Thoracic aorta (tissue), 2 donors: ENCODE measurements around the gene PCDH8. TPM values are rescaled to one million over a fixed set of nuclear protein-coding genes. Genes with fewer than 3 reads are reported as not detected.

Source experiments
- ATAC-seq: fragments of 150-250 bp; one replicate; pipeline ENCODE4 v1.8.0; 2017; ENCODE audit warnings: low read depth; ENCODE audit not compliant: insufficient number of reproducible peaks, low FRiP score
- DNase-seq: peaks from one replicate; pipeline ENCODE4 v3.0.0-alpha.2; 2020; ENCODE audit warnings: low spot score
- H3K27ac ChIP-seq, 2 donors: fragments of 200-600 bp; sonication (generic); 1 replicate in 1 of 2; 2 replicates in 1 of 2; pipeline ENCODE4 v1.5.1; 2016; ENCODE audit warnings: mild to moderate bottlenecking in 2 of 2, moderate library complexity in 2 of 2
- H3K27me3 ChIP-seq: fragments of 200-600 bp; sonication (generic); replicated peaks from 2 replicates; pipeline ENCODE4 v1.6.0; 2016; ENCODE audit warnings: mild to moderate bottlenecking; ENCODE audit not compliant: insufficient read depth
- H3K36me3 ChIP-seq: fragments of 200-600 bp; sonication (generic); one replicate; pipeline ENCODE4 v1.5.1; 2016
- H3K4me1 ChIP-seq, 2 donors: fragments of 200-600 bp; sonication (generic); 1 replicate in 1 of 2; 2 replicates in 1 of 2; pipeline versions ENCODE4 v1.5.1 to v1.6.0; 2016; ENCODE audit warnings: low read depth in 2 of 2, mild to moderate bottlenecking in 1 of 2; ENCODE audit not compliant: control insufficient read depth in 1 of 2
- H3K4me3 ChIP-seq: fragments of 200-600 bp; sonication (generic); 2 replicates; pipeline ENCODE4 v1.5.1; 2016; ENCODE audit warnings: mild to moderate bottlenecking
- H3K9me3 ChIP-seq: fragments of 200-600 bp; sonication (generic); 2 replicates; pipeline ENCODE4 v1.5.1; 2016
- CTCF ChIP-seq: fragments of 200-600 bp; sonication (generic); IDR thresholded peaks from one replicate; pipeline ENCODE4 v1.5.1; 2019; ENCODE audit warnings: antibody characterized with exemption
- total RNA-seq, 2 donors: library from RNA; depleted of rRNA; stranded (reverse); fragments of >200 nt; gene quantifications; one replicate each; pipeline versions ENCODE4 v1.1.0 to v1.2.3, GENCODE V29; 2016

PCDH8 gene
- total RNA-seq, 2 donors from 2014 or later, result not detected

GRCh38 chr13:52850396-52851136, 2.1 kb upstream of the PCDH8 start:
- H3K27ac ChIP-seq, result peak overlapping the region; percentile 27 to 74
- ATAC-seq (no peak), DNase-seq (peak; percentile 13)
- H3K36me3 ChIP-seq, result no peaks in the 10 kb centered on the region
- peak overlapping the region; percentile 70 for H3K4me3 ChIP-seq
- peaks cover 13 to 23% of the 10 kb centered on the region in 2 donors for H3K4me1 ChIP-seq
- peaks cover 22% of the 10 kb centered on the region for H3K27me3 ChIP-seq
- H3K9me3 ChIP-seq, result no peaks in the 10 kb centered on the region
- TF ChIP-seq CTCF, result no peak

GRCh38 chr13:52850072-52850395, 1.6 kb upstream of the PCDH8 start:
- ATAC-seq (no peak), DNase-seq (no peak)
- no peaks in the 10 kb centered on the region for H3K36me3 ChIP-seq
- H3K4me3 ChIP-seq, result no peak overlapping the region
- no peak for TF ChIP-seq CTCF
- H3K27ac ChIP-seq, result no peak overlapping the region
- peaks cover 22% of the 10 kb centered on the region for H3K27me3 ChIP-seq
- H3K4me1 ChIP-seq, result peaks cover 13 to 23% of the 10 kb centered on the region in 2 donors
- H3K9me3 ChIP-seq, result no peaks in the 10 kb centered on the region

GRCh38 chr13:52849291-52850071, 1.0 kb upstream of the PCDH8 start:
- Histone ChIP-seq H3K27me3 (peaks cover 22% of the 10 kb centered on the region), H3K9me3 (no peaks in the 10 kb centered on the region), H3K4me1 (peaks cover 13 to 23% of the 10 kb centered on the region in 2 donors)

GRCh38 chr13:52847682-52848432, 583 bp downstream of the PCDH8 start:
- Histone ChIP-seq H3K36me3 (no peaks in the 10 kb centered on the region), H3K4me3 (no peak overlapping the region), H3K9me3 (no peaks in the 10 kb centered on the region), H3K27me3 (peaks cover 22% of the 10 kb centered on the region), H3K27ac (no peak overlapping the region), H3K4me1 (peaks cover 13 to 23% of the 10 kb centered on the region in 2 donors)
- no peak for DNase-seq
- no peak for TF ChIP-seq CTCF
- ATAC-seq, result no peak

More at GRCh38 chr13:52849291-52850071, 1.0 kb upstream of the PCDH8 start:
- DNase-seq (no peak), ATAC-seq (no peak)
- no peaks in the 10 kb centered on the region for H3K36me3 ChIP-seq
- no peak overlapping the region for H3K27ac ChIP-seq
- no peak for TF ChIP-seq CTCF
- H3K4me3 ChIP-seq, result no peak overlapping the region

- ATAC-seq, result no peak
- H3K4me1 ChIP-seq, result peaks cover 12 to 21% of the 10 kb centered on the region in 2 donors
Observed at GRCh38 chr13:52847322-52847681, 1.1 kb downstream of the PCDH8 start.

More at GRCh38 chr13:52847322-52847681, 1.1 kb downstream of the PCDH8 start:
- no peak overlapping the region for H3K4me3 ChIP-seq
- H3K27me3 ChIP-seq, result peaks cover 22% of the 10 kb centered on the region
- no peak overlapping the region for H3K27ac ChIP-seq
- no peak for DNase-seq
- no peak for TF ChIP-seq CTCF
- H3K36me3 ChIP-seq, result no peaks in the 10 kb centered on the region
- H3K9me3 ChIP-seq, result no peaks in the 10 kb centered on the region
